ENCODE results near the gene TET1.

- TF ChIP-seq CTCF (IDR thresholded peaks at IDR 0.05) (no peak), POLR2AphosphoS5 (IDR thresholded peaks at IDR 0.05; ENCODE audit: low read depth, low read length) (no peak)
Observed at GRCh38 chr10:68611227-68611626, 51.1 kb downstream of the TET1 start.

Measured in Panc1 (cell line).